ENCODE measurements around the gene SDHA.
"Not testable (repeated sequence)": the region's sequence is repeated elsewhere in the genome, so short reads cannot be mapped to it uniquely, and the experiment has no call there.

SDHA gene

GRCh38 chr5:264338-264737 is 46.2 kb downstream of the SDHA start:
- H4K20me1 ChIP-seq (ENCODE audit: low read depth, low read length) = no peaks in the 10 kb centered on the region
- H3F3A ChIP-seq (ENCODE audit: insufficient read depth) = peaks cover 5% of the 10 kb centered on the region; the same call in 1 of the 2 replicates
- H3K4me3 ChIP-seq (ENCODE audit: insufficient read depth, low read length, poor library complexity, severe bottlenecking) = no peak overlapping the region
- no peak overlapping the region for H3K27ac ChIP-seq (ENCODE audit: low read depth, low read length)
- H3K36me3 ChIP-seq (ENCODE audit: low read length) = no peaks in the 10 kb centered on the region; the same call in 1 of the 2 replicates
- TF ChIP-seq CTCF (IDR thresholded peaks at IDR 0.05; ENCODE audit: insufficient read depth, low read length, poor library complexity, severe bottlenecking) (no peak), EZH2phosphoT487 (conservative IDR thresholded peaks at IDR 0.05; ENCODE audit: low read length) (no peak)
- no peaks in the 10 kb centered on the region for H3K9me2 ChIP-seq (replicated peaks; ENCODE audit: insufficient read depth, low read length)
- no peak overlapping the region for H3K9ac ChIP-seq (ENCODE audit: low read length)
- no peak overlapping the region for H3K4me2 ChIP-seq (ENCODE audit: low read depth, low read length, poor library complexity, severe bottlenecking)
- H3K27me3 ChIP-seq (ENCODE audit: low read length) = no peaks in the 10 kb centered on the region
- H3K9me3 ChIP-seq (ENCODE audit: insufficient read depth, low read length) = no peaks in the 10 kb centered on the region
- H2AFZ ChIP-seq (ENCODE audit: low read depth, low read length, severe bottlenecking) = no peak overlapping the region
- no peaks in the 10 kb centered on the region for H3K79me2 ChIP-seq (ENCODE audit: insufficient read depth, low read length)

- H3K4me2 ChIP-seq (ENCODE audit: low read depth, low read length, poor library complexity, severe bottlenecking); H3K9me2 ChIP-seq (replicated peaks; ENCODE audit: insufficient read depth, low read length); H3K9ac ChIP-seq (ENCODE audit: low read length); H3K36me3 ChIP-seq (ENCODE audit: low read length); H3K4me3 ChIP-seq (ENCODE audit: insufficient read depth, low read length, poor library complexity, severe bottlenecking); H3K9me3 ChIP-seq (ENCODE audit: insufficient read depth, low read length); H3K79me2 ChIP-seq (ENCODE audit: insufficient read depth, low read length); H4K20me1 ChIP-seq (ENCODE audit: low read depth, low read length); H3K27me3 ChIP-seq (ENCODE audit: low read length); H3K27ac ChIP-seq (ENCODE audit: low read depth, low read length); H2AFZ ChIP-seq (ENCODE audit: low read depth, low read length, severe bottlenecking): not testable (repeated sequence)
- H3F3A ChIP-seq (ENCODE audit: insufficient read depth) = peaks cover 12% of the 10 kb centered on the region
Measured at GRCh38 chr5:266311-267026, 48.3 kb downstream of the SDHA start.

DNA sequence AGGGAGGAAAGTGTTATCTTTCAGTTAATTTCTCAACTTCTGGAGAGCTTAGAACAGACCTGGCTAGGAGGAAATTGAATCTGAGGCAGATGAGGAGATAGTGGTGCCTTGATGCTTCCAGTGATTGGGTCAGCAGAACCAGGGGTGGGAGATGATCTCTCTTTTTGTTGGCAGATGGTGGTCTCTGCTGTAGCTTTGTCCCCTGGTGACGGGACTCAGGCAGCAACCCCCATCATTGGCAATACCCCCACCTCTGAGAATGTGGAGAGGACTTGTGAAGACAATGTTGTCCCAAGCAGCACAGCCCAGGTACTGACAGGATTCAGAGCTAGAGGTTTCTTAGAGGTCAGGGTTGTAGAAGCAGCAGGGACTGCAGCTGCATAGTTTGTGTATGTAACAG is 49.6 kb downstream of the SDHA start:
- Histone ChIP-seq H3K27ac (ENCODE audit: low read depth, low read length) (no peak overlapping the region), H3K79me2 (ENCODE audit: insufficient read depth, low read length) (peaks cover 5% of the 10 kb centered on the region), H3K27me3 (ENCODE audit: low read length) (no peaks in the 10 kb centered on the region), H3K4me3 (ENCODE audit: insufficient read depth, low read length, poor library complexity, severe bottlenecking) (no peak overlapping the region), H3K9ac (ENCODE audit: low read length) (no peak overlapping the region), H3K9me2 (replicated peaks; ENCODE audit: insufficient read depth, low read length) (no peaks in the 10 kb centered on the region), H2AFZ (ENCODE audit: low read depth, low read length, severe bottlenecking) (no peak overlapping the region), H3K36me3 (ENCODE audit: low read length) (no peaks in the 10 kb centered on the region; the same call in 1 of the 2 replicates), H3F3A (ENCODE audit: insufficient read depth) (peaks cover 12% of the 10 kb centered on the region), H3K9me3 (ENCODE audit: insufficient read depth, low read length) (no peaks in the 10 kb centered on the region), H4K20me1 (ENCODE audit: low read depth, low read length) (no peaks in the 10 kb centered on the region), H3K4me2 (ENCODE audit: low read depth, low read length, poor library complexity, severe bottlenecking) (no peak overlapping the region)
- no peak for TF ChIP-seq EZH2phosphoT487 (conservative IDR thresholded peaks at IDR 0.05; ENCODE audit: low read length)
- no peak for TF ChIP-seq CTCF (IDR thresholded peaks at IDR 0.05; ENCODE audit: insufficient read depth, low read length, poor library complexity, severe bottlenecking)

DNA sequence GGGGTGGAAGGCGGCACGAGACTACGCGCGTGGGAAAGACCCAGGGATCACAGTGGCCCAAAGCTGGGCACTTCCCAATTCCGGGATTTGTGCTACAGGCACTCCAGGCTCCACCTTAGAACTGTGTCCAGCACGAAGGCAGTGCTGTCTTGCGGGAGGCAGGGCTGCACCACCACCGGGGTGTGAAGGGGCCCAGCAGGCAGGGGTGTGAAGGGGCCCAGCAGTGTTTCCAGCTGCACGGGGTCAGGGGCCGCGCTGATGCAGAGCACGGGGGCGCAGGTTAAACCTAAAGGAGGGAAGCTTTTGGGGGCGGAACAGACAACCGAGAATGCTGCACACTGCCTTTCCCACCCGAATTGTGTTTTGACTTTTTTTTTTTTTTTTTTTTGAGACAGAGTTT is 52.2 kb downstream of the SDHA start:
- no peak overlapping the region for H3K4me3 ChIP-seq (ENCODE audit: insufficient read depth, low read length, poor library complexity, severe bottlenecking)
- TF ChIP-seq EZH2phosphoT487 (conservative IDR thresholded peaks at IDR 0.05; ENCODE audit: low read length) (no peak), CTCF (IDR thresholded peaks at IDR 0.05; ENCODE audit: insufficient read depth, low read length, poor library complexity, severe bottlenecking) (no peak)

GRCh38 chr5:271828-272167 is 53.7 kb downstream of the SDHA start:
- H3K4me2 ChIP-seq (ENCODE audit: low read depth, low read length, poor library complexity, severe bottlenecking) = peak overlapping the region; percentile 48
- peak overlapping the region; percentile 57; the same call in 1 of the 2 replicates for H3K27ac ChIP-seq (ENCODE audit: low read depth, low read length)
- not testable (repeated sequence) for H3K36me3 ChIP-seq (ENCODE audit: low read length); H3K27me3 ChIP-seq (ENCODE audit: low read length); H3K9me2 ChIP-seq (replicated peaks; ENCODE audit: insufficient read depth, low read length); H2AFZ ChIP-seq (ENCODE audit: low read depth, low read length, severe bottlenecking); H3K9me3 ChIP-seq (ENCODE audit: insufficient read depth, low read length); H4K20me1 ChIP-seq (ENCODE audit: low read depth, low read length)
- peaks cover 12% of the 10 kb centered on the region for H3F3A ChIP-seq (ENCODE audit: insufficient read depth)
- H3K79me2 ChIP-seq (ENCODE audit: insufficient read depth, low read length) = peaks cover 43% of the 10 kb centered on the region
- peak overlapping the region; percentile 98 for H3K4me3 ChIP-seq (ENCODE audit: insufficient read depth, low read length, poor library complexity, severe bottlenecking)
- H3K9ac ChIP-seq (ENCODE audit: low read length) = peak overlapping the region; percentile 82

More for the DNA sequence above, 52.2 kb downstream of the SDHA start:
- H3K27ac ChIP-seq (ENCODE audit: low read depth, low read length) = no peak overlapping the region
- H3K9me2 ChIP-seq (replicated peaks; ENCODE audit: insufficient read depth, low read length) = no peaks in the 10 kb centered on the region
- H2AFZ ChIP-seq (ENCODE audit: low read depth, low read length, severe bottlenecking) = peak overlapping the region; percentile 72
- H3K9ac ChIP-seq (ENCODE audit: low read length) = no peak overlapping the region; the same call in 1 of the 2 replicates
- no peaks in the 10 kb centered on the region for H3K27me3 ChIP-seq (ENCODE audit: low read length)
- H3K9me3 ChIP-seq (ENCODE audit: insufficient read depth, low read length) = no peaks in the 10 kb centered on the region
- H4K20me1 ChIP-seq (ENCODE audit: low read depth, low read length) = no peaks in the 10 kb centered on the region
- H3K36me3 ChIP-seq (ENCODE audit: low read length) = no peaks in the 10 kb centered on the region
- peaks cover 31% of the 10 kb centered on the region for H3K79me2 ChIP-seq (ENCODE audit: insufficient read depth, low read length)
- H3F3A ChIP-seq (ENCODE audit: insufficient read depth) = peaks cover 12% of the 10 kb centered on the region
- H3K4me2 ChIP-seq (ENCODE audit: low read depth, low read length, poor library complexity, severe bottlenecking) = peak overlapping the region; percentile 61

All from SU-DHL-6 (cell line).